HEK293 (cell line): ENCODE measurements around the gene TMEM150B.

Experiments
- TCF7L2 ChIP-seq: IDR thresholded peaks from 2 replicates; pipeline ENCODE4 v1.6.1; 2011; ENCODE audit warnings: low read depth, mild to moderate bottlenecking, inconsistent platforms, low read length, moderate library complexity, borderline replicate concordance
- ZBTB8A ChIP-seq: fragments of 450-650 bp; formaldehyde crosslinking; IDR thresholded peaks from 2 replicates; pipeline ENCODE4 v1.5.1; 2016; ENCODE audit warnings: missing biosample characterization, missing genetic modification characterization
- ZNF10 ChIP-seq: fragments of 450-650 bp; formaldehyde crosslinking; IDR thresholded peaks from 2 replicates; pipeline ENCODE4 v1.5.1; 2017; ENCODE audit warnings: missing biosample characterization, missing genetic modification characterization
- ZNF146 ChIP-seq: fragments of 450-650 bp; formaldehyde crosslinking; IDR thresholded peaks from 2 replicates; pipeline ENCODE4 v1.5.1; 2016; ENCODE audit warnings: missing biosample characterization, missing genetic modification characterization
- ZNF37A ChIP-seq: fragments of 450-650 bp; IDR thresholded peaks from 2 replicates; pipeline ENCODE4 v1.5.1; 2018; ENCODE audit warnings: missing biosample characterization, missing genetic modification characterization
- ZNF391 ChIP-seq: fragments of 450-650 bp; formaldehyde crosslinking; IDR thresholded peaks from 2 replicates; pipeline ENCODE4 v1.5.1; 2016; ENCODE audit warnings: low read depth, missing biosample characterization, missing genetic modification characterization, borderline replicate concordance
- ZNF707 ChIP-seq: fragments of 450-650 bp; formaldehyde crosslinking; IDR thresholded peaks from 2 replicates; pipeline ENCODE4 v1.5.1; 2016; ENCODE audit warnings: missing biosample characterization, missing genetic modification characterization
- ZNF792 ChIP-seq: fragments of 450-650 bp; formaldehyde crosslinking; IDR thresholded peaks from 2 replicates; pipeline ENCODE4 v1.5.1; 2016; ENCODE audit warnings: missing biosample characterization, missing genetic modification characterization
- TF ChIP-seq, protein P1 (sequence below): fragments of 450-650 bp; formaldehyde crosslinking; IDR thresholded peaks from 2 replicates; pipeline ENCODE4 v1.5.1; 2016; ENCODE audit warnings: missing biosample characterization, missing genetic modification characterization
- TF ChIP-seq, protein P2 (sequence below): fragments of 450-650 bp; formaldehyde crosslinking; IDR thresholded peaks from 2 replicates; pipeline ENCODE4 v1.5.1; 2016; ENCODE audit warnings: missing biosample characterization, missing genetic modification characterization

DNA sequence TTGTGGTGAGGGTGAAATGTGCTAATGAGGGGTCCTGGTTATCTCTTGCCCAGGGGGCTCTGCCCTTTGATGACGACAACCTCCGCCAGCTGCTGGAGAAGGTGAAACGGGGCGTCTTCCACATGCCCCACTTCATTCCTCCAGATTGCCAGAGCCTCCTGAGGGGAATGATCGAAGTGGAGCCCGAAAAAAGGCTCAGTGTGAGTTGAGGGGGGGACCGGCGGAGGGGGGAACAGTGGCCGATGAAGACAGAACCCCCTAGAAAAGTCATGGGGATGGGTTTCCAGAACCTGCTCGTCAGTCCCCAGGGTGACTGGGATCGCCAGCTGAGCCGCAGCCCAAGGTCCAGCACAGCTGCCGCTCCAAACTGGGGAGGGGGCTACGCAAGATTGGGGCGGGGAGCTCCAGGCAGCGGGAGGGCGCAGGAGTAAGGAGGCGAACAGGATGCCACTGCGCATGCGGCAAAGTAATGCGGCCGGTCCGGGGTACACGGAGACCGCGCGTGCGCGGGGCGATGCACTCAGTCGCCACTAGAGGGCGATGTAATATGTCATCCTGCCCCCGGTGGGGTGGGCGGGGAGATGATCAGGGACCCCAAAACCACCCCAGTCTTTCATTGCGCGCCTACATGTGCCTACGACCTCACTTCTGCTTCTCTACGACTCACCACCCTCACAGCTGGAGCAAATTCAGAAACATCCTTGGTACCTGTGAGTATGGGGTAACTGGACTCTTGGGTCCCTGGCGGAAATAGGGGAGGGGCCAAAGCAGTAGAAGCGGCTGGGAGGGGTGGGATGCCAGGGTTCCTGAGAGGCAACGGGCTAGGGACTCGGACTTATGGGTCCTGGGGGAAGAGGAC lies 23.5 kb downstream of the TMEM150B start:
- TF ChIP-seq ZNF146 (tag by site-specific recombination) (no peak), TCF7L2 (no peak), ZNF707 (tag by site-specific recombination) (no peak), ZNF792 (no peak), ZNF37A (tag by site-specific recombination) (no peak), ZBTB8A (peak; percentile 49; the same call in 1 of the 2 replicates), ZNF391 (tag by site-specific recombination) (no peak), ZNF10 (no peak)
- TF ChIP-seq, protein P1, sequence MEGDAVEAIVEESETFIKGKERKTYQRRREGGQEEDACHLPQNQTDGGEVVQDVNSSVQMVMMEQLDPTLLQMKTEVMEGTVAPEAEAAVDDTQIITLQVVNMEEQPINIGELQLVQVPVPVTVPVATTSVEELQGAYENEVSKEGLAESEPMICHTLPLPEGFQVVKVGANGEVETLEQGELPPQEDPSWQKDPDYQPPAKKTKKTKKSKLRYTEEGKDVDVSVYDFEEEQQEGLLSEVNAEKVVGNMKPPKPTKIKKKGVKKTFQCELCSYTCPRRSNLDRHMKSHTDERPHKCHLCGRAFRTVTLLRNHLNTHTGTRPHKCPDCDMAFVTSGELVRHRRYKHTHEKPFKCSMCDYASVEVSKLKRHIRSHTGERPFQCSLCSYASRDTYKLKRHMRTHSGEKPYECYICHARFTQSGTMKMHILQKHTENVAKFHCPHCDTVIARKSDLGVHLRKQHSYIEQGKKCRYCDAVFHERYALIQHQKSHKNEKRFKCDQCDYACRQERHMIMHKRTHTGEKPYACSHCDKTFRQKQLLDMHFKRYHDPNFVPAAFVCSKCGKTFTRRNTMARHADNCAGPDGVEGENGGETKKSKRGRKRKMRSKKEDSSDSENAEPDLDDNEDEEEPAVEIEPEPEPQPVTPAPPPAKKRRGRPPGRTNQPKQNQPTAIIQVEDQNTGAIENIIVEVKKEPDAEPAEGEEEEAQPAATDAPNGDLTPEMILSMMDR: peak; percentile 93
- TF ChIP-seq, protein P2, sequence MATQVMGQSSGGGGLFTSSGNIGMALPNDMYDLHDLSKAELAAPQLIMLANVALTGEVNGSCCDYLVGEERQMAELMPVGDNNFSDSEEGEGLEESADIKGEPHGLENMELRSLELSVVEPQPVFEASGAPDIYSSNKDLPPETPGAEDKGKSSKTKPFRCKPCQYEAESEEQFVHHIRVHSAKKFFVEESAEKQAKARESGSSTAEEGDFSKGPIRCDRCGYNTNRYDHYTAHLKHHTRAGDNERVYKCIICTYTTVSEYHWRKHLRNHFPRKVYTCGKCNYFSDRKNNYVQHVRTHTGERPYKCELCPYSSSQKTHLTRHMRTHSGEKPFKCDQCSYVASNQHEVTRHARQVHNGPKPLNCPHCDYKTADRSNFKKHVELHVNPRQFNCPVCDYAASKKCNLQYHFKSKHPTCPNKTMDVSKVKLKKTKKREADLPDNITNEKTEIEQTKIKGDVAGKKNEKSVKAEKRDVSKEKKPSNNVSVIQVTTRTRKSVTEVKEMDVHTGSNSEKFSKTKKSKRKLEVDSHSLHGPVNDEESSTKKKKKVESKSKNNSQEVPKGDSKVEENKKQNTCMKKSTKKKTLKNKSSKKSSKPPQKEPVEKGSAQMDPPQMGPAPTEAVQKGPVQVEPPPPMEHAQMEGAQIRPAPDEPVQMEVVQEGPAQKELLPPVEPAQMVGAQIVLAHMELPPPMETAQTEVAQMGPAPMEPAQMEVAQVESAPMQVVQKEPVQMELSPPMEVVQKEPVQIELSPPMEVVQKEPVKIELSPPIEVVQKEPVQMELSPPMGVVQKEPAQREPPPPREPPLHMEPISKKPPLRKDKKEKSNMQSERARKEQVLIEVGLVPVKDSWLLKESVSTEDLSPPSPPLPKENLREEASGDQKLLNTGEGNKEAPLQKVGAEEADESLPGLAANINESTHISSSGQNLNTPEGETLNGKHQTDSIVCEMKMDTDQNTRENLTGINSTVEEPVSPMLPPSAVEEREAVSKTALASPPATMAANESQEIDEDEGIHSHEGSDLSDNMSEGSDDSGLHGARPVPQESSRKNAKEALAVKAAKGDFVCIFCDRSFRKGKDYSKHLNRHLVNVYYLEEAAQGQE (tag by site-specific recombination): no peak
